Measurements from ENCODE around the gene GSE1. TPM values are rescaled to one million over a fixed set of nuclear protein-coding genes. Genes with fewer than 3 reads are reported as not detected.

Gene GSE1
- total RNA-seq, 4 donors from 2014 or later = 54.2 to 155 (median 71.9) TPM

- H3K27me3 ChIP-seq = no peaks in the 10 kb centered on the region
- intact Hi-C loops (cut with DNase I) = no loop called here
- no peaks in the 10 kb centered on the region for H3K9me3 ChIP-seq
- H3K27ac ChIP-seq = peak overlapping the region; percentile 56 to 82 (median 71)
- no peaks in the 10 kb centered on the region for H3K36me3 ChIP-seq
- no peak for TF ChIP-seq POLR2A (IDR thresholded peaks at IDR 0.05)
- TF ChIP-seq CTCF (IDR thresholded peaks at IDR 0.05) = no peak
- no peak overlapping the region for H3K4me3 ChIP-seq (replicated peaks in 1 of 3)
- WGBS, 2 donors = 57 to 73% methylated on average over 6 to 8 of the region's 8 CpGs
- DNase-seq = peak; percentile 58 to 60
- H3K4me1 ChIP-seq = peaks cover 34 to 68% of the 10 kb centered on the region in 2 donors
Measured at GRCh38 chr16:85568519-85568918, 44.6 kb upstream of the GSE1 start.

- Histone ChIP-seq H3K27ac (peak overlapping the region; percentile 56 to 82 (median 71)), H3K9me3 (no peaks in the 10 kb centered on the region), H3K4me1 (peaks cover 34 to 68% of the 10 kb centered on the region in 2 donors), H3K36me3 (no peaks in the 10 kb centered on the region), H3K4me3 (replicated peaks in 1 of 3) (no peak overlapping the region), H3K27me3 (no peaks in the 10 kb centered on the region)
- WGBS, 2 donors = 88 to 95% methylated on average over 11 of the region's 11 CpGs
- DNase-seq = no peak
- intact Hi-C loops (cut with DNase I) = no loop called here
- TF ChIP-seq POLR2A (IDR thresholded peaks at IDR 0.05) = no peak
- TF ChIP-seq CTCF (IDR thresholded peaks at IDR 0.05) = peak in 1 of 6 experiments; percentile 0
Measured at GRCh38 chr16:85569039-85569614, 44.0 kb upstream of the GSE1 start.

GRCh38 chr16:85569615-85570212, 43.4 kb upstream of the GSE1 start:
- peaks cover 36 to 68% of the 10 kb centered on the region in 2 donors for H3K4me1 ChIP-seq
- no peak overlapping the region for H3K4me3 ChIP-seq (replicated peaks in 1 of 3)
- peak; percentile 68 to 76 for DNase-seq
- WGBS, 2 donors = 50 to 63% methylated on average over 17 to 20 of the region's 20 CpGs
- no peaks in the 10 kb centered on the region for H3K36me3 ChIP-seq
- H3K27me3 ChIP-seq = no peaks in the 10 kb centered on the region
- peak overlapping the region; percentile 56 to 82 (median 71) for H3K27ac ChIP-seq
- TF ChIP-seq CTCF (IDR thresholded peaks at IDR 0.05) (no peak), POLR2A (IDR thresholded peaks at IDR 0.05) (no peak)
- H3K9me3 ChIP-seq = no peaks in the 10 kb centered on the region
- intact Hi-C loops (cut with DNase I) = no loop called here

- intact Hi-C loops (cut with DNase I) = no loop called here
- Histone ChIP-seq H3K36me3 (no peaks in the 10 kb centered on the region), H3K27ac (peak overlapping the region; percentile 56 to 82 (median 71)), H3K4me1 (peaks cover 42 to 73% of the 10 kb centered on the region in 2 donors), H3K9me3 (no peaks in the 10 kb centered on the region), H3K27me3 (no peaks in the 10 kb centered on the region), H3K4me3 (replicated peaks in 1 of 3) (no peak overlapping the region)
- 26 to 33% methylated on average over 13 of the region's 13 CpGs for WGBS, 2 donors
- DNase-seq = peak; percentile 45 to 46
- TF ChIP-seq CTCF (IDR thresholded peaks at IDR 0.05) = no peak
- no peak for TF ChIP-seq POLR2A (IDR thresholded peaks at IDR 0.05)
Measured at GRCh38 chr16:85570213-85570734, 42.8 kb upstream of the GSE1 start.

Data from thyroid gland (tissue), 4 donors.